Body of pancreas (tissue), 4 donors: ENCODE data around the gene OAF.

Experiments used
- CTCF ChIP-seq, 7 experiments: fragments of 450-650 bp in 4 of 7; fragments of 200-600 bp in 3 of 7; sonication (generic) in 3 of 7; IDR thresholded peaks; one replicate each; pipeline ENCODE4 v1.5.1; 2016 to 2019; ENCODE audit warnings: antibody characterized with exemption in 7 of 7
- POLR2A ChIP-seq, 3 donors: fragments of 450-650 bp; IDR thresholded peaks; one replicate each; pipeline ENCODE4 v1.6.1; 2016; ENCODE audit warnings: antibody characterized with exemption in 3 of 3, mild to moderate bottlenecking in 2 of 3

DNA sequence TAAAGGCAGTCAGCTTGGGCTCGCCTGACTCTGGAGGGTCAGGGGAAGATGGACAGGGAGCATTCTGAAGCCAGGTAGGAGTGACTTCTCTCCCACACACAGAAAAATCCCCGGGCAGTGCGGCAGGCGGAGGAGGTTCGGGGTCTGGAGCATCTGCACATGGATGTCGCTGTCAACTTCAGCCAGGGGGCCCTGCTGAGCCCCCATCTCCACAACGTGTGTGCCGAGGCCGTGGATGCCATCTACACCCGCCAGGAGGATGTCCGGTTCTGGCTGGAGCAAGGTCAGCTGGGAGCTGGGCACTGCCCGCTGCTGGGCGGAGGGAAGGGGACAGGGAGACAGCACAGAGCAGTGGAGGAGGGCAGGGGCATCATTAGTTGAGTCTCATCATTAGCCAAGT lies 15.9 kb downstream of the OAF start:
- TF ChIP-seq CTCF (IDR thresholded peaks at IDR 0.05) (no peak), POLR2A (IDR thresholded peaks at IDR 0.05) (no peak)
